ENCODE data around the gene DNAH5. TPM values are rescaled to one million over a fixed set of nuclear protein-coding genes. Genes with fewer than 3 reads are reported as not detected.

The DNAH5 gene
- total and polyA plus RNA-seq, 2 of the 13 experiments (the other 11 are each of a cell fraction or from before 2014, with no cell fraction given) = 0.09 TPM

DNA sequence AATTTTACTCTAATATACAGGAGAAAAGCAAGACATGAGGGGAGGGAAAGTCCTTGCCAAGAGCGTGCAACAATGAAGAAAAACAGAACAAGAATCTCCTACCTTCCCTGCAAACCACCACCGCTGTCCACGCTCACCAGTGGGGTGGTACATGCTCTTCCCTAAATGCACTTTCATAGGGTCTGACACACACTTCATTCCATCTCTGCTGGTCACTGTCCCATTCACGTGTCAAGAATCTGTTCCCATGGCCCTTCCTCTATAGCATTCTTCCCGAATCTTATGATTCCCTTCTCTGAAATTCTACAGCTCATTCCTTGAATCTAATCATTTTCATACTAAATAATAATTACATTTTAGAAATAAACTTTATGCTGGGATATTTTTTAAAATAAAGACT lies 11.4 kb upstream of the DNAH5 start:
- H3K9me3 ChIP-seq (ENCODE audit: low read length) = no peaks in the 10 kb centered on the region
- H3K9ac ChIP-seq (ENCODE audit: insufficient read depth, low read depth, low read length) = no peak overlapping the region
- no peak overlapping the region for H3K4me3 ChIP-seq (replicated peaks in 1 of 3; ENCODE audit: insufficient read depth in 1 of 3, low read depth in 2 of 3, low read length in 3 of 3)
- H3K4me2 ChIP-seq (ENCODE audit: low read depth, low read length) = no peak overlapping the region
- H2AFZ ChIP-seq (ENCODE audit: low read length) = no peak overlapping the region
- no peaks in the 10 kb centered on the region for H3K36me3 ChIP-seq (replicated peaks in 1 of 2; ENCODE audit: control insufficient read depth in 1 of 2, insufficient read depth in 2 of 2, low read length in 2 of 2)
- ATAC-seq = no peak
- CTCF ChIA-PET (ENCODE audit: low intra/inter-chr PET ratio, low total read pairs) = no interaction called here
- TF ChIP-seq ZNF251 (CRISPR knock-in tag; IDR thresholded peaks at IDR 0.05) = no peak
- TF ChIP-seq FIP1L1 (IDR thresholded peaks at IDR 0.05; ENCODE audit: borderline replicate concordance, insufficient read depth, low read depth, low read length) = no peak
- no peak for TF ChIP-seq ZNF644 (CRISPR knock-in tag; IDR thresholded peaks at IDR 0.05; ENCODE audit: low read depth)
- no peak for TF ChIP-seq RFX5 (IDR thresholded peaks at IDR 0.05; ENCODE audit: low read depth, low read length)
- TF ChIP-seq, protein P1, sequence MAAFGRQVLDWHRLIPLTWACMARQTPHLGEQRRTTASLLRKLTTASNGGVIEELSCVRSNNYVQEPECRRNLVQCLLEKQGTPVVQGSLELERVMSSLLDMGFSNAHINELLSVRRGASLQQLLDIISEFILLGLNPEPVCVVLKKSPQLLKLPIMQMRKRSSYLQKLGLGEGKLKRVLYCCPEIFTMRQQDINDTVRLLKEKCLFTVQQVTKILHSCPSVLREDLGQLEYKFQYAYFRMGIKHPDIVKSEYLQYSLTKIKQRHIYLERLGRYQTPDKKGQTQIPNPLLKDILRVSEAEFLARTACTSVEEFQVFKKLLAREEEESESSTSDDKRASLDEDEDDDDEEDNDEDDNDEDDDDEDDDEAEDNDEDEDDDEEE (CRISPR knock-in tag; IDR thresholded peaks at IDR 0.05) = no peak
- TF ChIP-seq, protein P2, sequence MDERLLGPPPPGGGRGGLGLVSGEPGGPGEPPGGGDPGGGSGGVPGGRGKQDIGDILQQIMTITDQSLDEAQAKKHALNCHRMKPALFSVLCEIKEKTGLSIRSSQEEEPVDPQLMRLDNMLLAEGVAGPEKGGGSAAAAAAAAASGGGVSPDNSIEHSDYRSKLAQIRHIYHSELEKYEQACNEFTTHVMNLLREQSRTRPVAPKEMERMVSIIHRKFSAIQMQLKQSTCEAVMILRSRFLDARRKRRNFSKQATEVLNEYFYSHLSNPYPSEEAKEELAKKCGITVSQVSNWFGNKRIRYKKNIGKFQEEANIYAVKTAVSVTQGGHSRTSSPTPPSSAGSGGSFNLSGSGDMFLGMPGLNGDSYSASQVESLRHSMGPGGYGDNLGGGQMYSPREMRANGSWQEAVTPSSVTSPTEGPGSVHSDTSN (CRISPR knock-in tag; IDR thresholded peaks at IDR 0.05) = no peak
- no peak for TF ChIP-seq ZNF562 (CRISPR knock-in tag; IDR thresholded peaks at IDR 0.05; ENCODE audit: borderline replicate concordance)
- no peak for TF ChIP-seq TP53 (CRISPR knock-in tag; conservative IDR thresholded peaks at IDR 0.05)
- no peak for TF ChIP-seq YEATS4 (CRISPR knock-in tag; IDR thresholded peaks at IDR 0.05; ENCODE audit: borderline replicate concordance)
- TF ChIP-seq, protein P3, sequence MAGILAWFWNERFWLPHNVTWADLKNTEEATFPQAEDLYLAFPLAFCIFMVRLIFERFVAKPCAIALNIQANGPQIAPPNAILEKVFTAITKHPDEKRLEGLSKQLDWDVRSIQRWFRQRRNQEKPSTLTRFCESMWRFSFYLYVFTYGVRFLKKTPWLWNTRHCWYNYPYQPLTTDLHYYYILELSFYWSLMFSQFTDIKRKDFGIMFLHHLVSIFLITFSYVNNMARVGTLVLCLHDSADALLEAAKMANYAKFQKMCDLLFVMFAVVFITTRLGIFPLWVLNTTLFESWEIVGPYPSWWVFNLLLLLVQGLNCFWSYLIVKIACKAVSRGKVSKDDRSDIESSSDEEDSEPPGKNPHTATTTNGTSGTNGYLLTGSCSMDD (CRISPR knock-in tag; IDR thresholded peaks at IDR 0.05) = no peak
- TF ChIP-seq, protein P4, sequence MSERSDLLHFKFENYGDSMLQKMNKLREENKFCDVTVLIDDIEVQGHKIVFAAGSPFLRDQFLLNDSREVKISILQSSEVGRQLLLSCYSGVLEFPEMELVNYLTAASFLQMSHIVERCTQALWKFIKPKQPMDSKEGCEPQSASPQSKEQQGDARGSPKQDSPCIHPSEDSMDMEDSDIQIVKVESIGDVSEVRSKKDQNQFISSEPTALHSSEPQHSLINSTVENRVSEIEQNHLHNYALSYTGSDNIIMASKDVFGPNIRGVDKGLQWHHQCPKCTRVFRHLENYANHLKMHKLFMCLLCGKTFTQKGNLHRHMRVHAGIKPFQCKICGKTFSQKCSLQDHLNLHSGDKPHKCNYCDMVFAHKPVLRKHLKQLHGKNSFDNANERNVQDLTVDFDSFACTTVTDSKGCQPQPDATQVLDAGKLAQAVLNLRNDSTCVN (CRISPR knock-in tag; IDR thresholded peaks at IDR 0.05; ENCODE audit: borderline replicate concordance) = no peak
- no peak for TF ChIP-seq ZNF33B (CRISPR knock-in tag; IDR thresholded peaks at IDR 0.05)
- TF ChIP-seq, protein P5, sequence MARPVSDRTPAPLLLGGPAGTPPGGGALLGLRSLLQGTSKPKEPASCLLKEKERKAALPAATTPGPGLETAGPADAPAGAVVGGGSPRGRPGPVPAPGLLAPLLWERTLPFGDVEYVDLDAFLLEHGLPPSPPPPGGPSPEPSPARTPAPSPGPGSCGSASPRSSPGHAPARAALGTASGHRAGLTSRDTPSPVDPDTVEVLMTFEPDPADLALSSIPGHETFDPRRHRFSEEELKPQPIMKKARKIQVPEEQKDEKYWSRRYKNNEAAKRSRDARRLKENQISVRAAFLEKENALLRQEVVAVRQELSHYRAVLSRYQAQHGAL (CRISPR knock-in tag; IDR thresholded peaks at IDR 0.05; ENCODE audit: not compliant biosample characterization) = no peak
- TF ChIP-seq MAF1 (CRISPR knock-in tag; IDR thresholded peaks at IDR 0.05; ENCODE audit: borderline replicate concordance) = no peak
- no peak for TF ChIP-seq FOXM1 (CRISPR knock-in tag; IDR thresholded peaks at IDR 0.05)
- TF ChIP-seq ZMYM4 (CRISPR knock-in tag; IDR thresholded peaks at IDR 0.05) = no peak
- no peaks in the 10 kb centered on the region for H4K20me1 ChIP-seq (ENCODE audit: insufficient read depth, low read length)
- intact Hi-C loops (cut with micrococcal nuclease; ENCODE audit: unreplicated experiment) = loop anchor here (5.0 to 10.0 kb wide), 4 partner anchors 739 to 1934 kb away; no protein-coding TSS in a partner anchor
- H3K4me1 ChIP-seq (ENCODE audit: insufficient read depth, low read length) = no peaks in the 10 kb centered on the region
- FAIRE-seq = no peak
- no peak for DNase-seq (ENCODE audit: low spot score)
- no peaks in the 10 kb centered on the region for H3K79me2 ChIP-seq (ENCODE audit: insufficient read depth, low read length)
- POLR2A ChIA-PET = no interaction called here
- in situ Hi-C loops (cut with HindIII; ENCODE audit: extremely low pct_ligation_motif_present, low pct_unique_long_range_greater_than_20kb) = no loop called here
- H3K27me3 ChIP-seq (ENCODE audit: control insufficient read depth in 1 of 2, insufficient read depth in 2 of 2, low read length in 2 of 2) = peaks cover 0 to 3% of the 10 kb centered on the region in 2 experiments; a peak in 1 of 5 replicates
- WGBS (ENCODE audit: low lambda C conversion rate) = 10% methylated on average over 5 of the region's 5 CpGs
- H3K27ac ChIP-seq (ENCODE audit: extremely low read length, insufficient read depth, low read length) = no peak overlapping the region
- BruUV-seq (replicated peaks) = no TSS peak
